Endothelial cell (in vitro differentiated cells): ENCODE measurements around the gene SASH1. TPM values are rescaled to one million over a fixed set of nuclear protein-coding genes. Genes with fewer than 3 reads are reported as not detected.

ENCODE experiments used
- DNase-seq: peaks from one replicate; pipeline ENCODE4 v3.0.0; 2021; ENCODE audit warnings: low spot score
- H3K27ac Mint-ChIP-seq: one replicate; pipeline ENCODE4 v1.8.0; 2021; ENCODE audit warnings: mixed read lengths, inconsistent platforms; ENCODE audit not compliant: unreplicated experiment
- H3K27me3 Mint-ChIP-seq: one replicate; pipeline ENCODE4 v1.8.0; 2021; ENCODE audit warnings: mild to moderate bottlenecking, moderate library complexity, mixed read lengths, inconsistent platforms; ENCODE audit not compliant: unreplicated experiment
- H3K36me3 Mint-ChIP-seq: one replicate; pipeline ENCODE4 v1.8.0; 2021; ENCODE audit warnings: mild to moderate bottlenecking, low read depth, mixed read lengths, inconsistent platforms; ENCODE audit not compliant: unreplicated experiment
- H3K4me1 Mint-ChIP-seq: one replicate; pipeline ENCODE4 v1.8.0; 2021; ENCODE audit warnings: mild to moderate bottlenecking, mixed read lengths, inconsistent platforms; ENCODE audit not compliant: unreplicated experiment
- H3K4me3 Mint-ChIP-seq: one replicate; pipeline ENCODE4 v1.8.0; 2021; ENCODE audit warnings: mild to moderate bottlenecking, mixed read lengths, inconsistent platforms; ENCODE audit not compliant: unreplicated experiment
- H3K9me3 Mint-ChIP-seq: one replicate; pipeline ENCODE4 v1.8.0; 2021; ENCODE audit warnings: mixed read lengths, inconsistent platforms; ENCODE audit not compliant: unreplicated experiment
- total RNA-seq: library from RNA; stranded (reverse); fragmentation: NEBNext Ultra II Directional; extraction: Animal tissue kit (Norgen Biotek cat#: 25700); gene quantifications from one replicate; pipeline ENCODE4 v1.2.1, GENCODE V29; 2021; ENCODE audit not compliant: unreplicated experiment
- TF ChIP-seq, protein P1 (sequence below): fragments of 200-600 bp; sonication (generic); IDR thresholded peaks from one replicate; pipeline ENCODE4 v1.5.0; 2021; ENCODE audit warnings: antibody characterized with exemption; ENCODE audit not compliant: unreplicated experiment

The SASH1 gene
- total RNA-seq, 1 donor from 2014 or later: 138 TPM

DNA sequence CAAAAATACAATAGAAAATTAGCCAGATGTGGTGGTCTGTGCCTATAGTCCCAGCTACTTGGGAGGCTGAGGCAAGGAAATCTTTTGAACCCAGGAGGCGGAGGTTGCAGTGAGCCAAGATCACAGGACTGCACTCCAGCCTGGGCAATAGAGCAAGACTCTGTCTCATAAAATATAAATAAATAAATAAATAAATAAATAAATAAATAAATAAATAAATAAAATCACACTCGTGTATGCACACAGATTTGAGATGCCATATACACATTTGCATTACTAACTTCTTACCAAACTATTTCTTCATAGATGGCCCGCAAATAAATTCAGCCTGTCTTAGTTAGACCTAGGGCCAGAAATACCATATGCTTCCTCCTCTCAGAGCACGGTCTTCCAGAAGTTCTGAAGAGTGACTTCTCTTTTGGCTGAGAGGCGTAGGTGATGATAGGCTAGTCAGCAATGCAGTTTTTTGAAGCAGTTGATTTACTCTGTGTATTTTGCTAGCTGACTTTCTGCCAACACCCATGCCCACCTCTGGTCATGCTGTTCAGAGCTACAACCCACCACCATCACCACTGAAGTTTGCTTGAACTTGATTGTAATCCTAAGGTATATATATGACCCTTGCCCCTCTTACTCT lies 150.1 kb downstream of the SASH1 start:
- H3K4me1 Mint-ChIP-seq: peaks cover 4% of the 10 kb centered on the region
- no peaks in the 10 kb centered on the region for H3K9me3 Mint-ChIP-seq
- no peaks in the 10 kb centered on the region for H3K27me3 Mint-ChIP-seq
- no peak for DNase-seq
- TF ChIP-seq, protein P1, sequence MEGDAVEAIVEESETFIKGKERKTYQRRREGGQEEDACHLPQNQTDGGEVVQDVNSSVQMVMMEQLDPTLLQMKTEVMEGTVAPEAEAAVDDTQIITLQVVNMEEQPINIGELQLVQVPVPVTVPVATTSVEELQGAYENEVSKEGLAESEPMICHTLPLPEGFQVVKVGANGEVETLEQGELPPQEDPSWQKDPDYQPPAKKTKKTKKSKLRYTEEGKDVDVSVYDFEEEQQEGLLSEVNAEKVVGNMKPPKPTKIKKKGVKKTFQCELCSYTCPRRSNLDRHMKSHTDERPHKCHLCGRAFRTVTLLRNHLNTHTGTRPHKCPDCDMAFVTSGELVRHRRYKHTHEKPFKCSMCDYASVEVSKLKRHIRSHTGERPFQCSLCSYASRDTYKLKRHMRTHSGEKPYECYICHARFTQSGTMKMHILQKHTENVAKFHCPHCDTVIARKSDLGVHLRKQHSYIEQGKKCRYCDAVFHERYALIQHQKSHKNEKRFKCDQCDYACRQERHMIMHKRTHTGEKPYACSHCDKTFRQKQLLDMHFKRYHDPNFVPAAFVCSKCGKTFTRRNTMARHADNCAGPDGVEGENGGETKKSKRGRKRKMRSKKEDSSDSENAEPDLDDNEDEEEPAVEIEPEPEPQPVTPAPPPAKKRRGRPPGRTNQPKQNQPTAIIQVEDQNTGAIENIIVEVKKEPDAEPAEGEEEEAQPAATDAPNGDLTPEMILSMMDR: no peak
- no peak overlapping the region for H3K4me3 Mint-ChIP-seq
- no peak overlapping the region for H3K27ac Mint-ChIP-seq
- peaks cover 19% of the 10 kb centered on the region for H3K36me3 Mint-ChIP-seq

DNA sequence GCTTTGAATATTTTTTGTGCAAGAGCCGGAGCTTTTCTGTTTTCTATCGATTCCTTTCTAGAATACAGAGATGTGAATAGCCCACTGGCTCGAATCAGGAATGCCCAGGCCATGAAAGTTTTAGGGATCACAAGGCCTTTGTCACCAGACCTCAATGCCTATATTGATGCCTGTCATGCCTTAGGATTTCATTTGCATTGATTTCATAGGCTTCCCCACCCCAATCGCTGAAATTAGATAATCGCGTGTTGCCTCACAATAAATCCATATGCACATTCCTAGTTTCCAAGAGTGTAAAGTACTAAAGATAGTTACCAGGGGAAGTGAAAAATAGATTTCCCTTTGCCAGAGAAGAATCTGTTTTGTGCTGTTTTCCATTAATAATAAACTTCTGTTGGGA lies 150.8 kb downstream of the SASH1 start:
- TF ChIP-seq, protein P1: no peak
- no peak overlapping the region for H3K4me3 Mint-ChIP-seq
- H3K4me1 Mint-ChIP-seq: peaks cover 6% of the 10 kb centered on the region
- H3K27ac Mint-ChIP-seq: no peak overlapping the region
- H3K9me3 Mint-ChIP-seq: no peaks in the 10 kb centered on the region
- H3K36me3 Mint-ChIP-seq: peaks cover 14% of the 10 kb centered on the region
- H3K27me3 Mint-ChIP-seq: no peaks in the 10 kb centered on the region
- DNase-seq: no peak

DNA sequence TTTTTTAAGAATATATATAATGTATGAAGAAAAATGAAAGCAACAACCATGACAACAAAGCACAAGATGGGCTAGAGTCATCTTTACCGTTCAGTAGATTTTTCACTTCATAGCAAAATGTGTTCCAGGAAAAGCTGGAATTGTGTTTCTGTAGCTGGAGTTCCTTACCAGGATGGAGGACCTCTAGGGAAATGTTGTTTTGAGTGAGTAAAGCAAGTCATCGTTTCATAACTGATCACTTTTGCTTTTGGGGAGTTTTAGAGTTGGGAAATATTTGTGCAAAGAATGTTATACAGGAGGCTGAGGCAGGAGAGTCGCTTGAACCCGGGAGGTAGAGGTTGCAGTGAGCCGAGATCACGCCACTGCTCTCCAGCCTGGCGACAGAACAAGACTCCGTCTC lies 151.6 kb downstream of the SASH1 start:
- H3K27ac Mint-ChIP-seq: no peak overlapping the region
- peaks cover 6% of the 10 kb centered on the region for H3K4me1 Mint-ChIP-seq
- TF ChIP-seq, protein P1: no peak
- H3K9me3 Mint-ChIP-seq: no peaks in the 10 kb centered on the region
- no peak overlapping the region for H3K4me3 Mint-ChIP-seq
- no peaks in the 10 kb centered on the region for H3K27me3 Mint-ChIP-seq
- H3K36me3 Mint-ChIP-seq: peaks cover 9% of the 10 kb centered on the region
- DNase-seq: no peak

DNA sequence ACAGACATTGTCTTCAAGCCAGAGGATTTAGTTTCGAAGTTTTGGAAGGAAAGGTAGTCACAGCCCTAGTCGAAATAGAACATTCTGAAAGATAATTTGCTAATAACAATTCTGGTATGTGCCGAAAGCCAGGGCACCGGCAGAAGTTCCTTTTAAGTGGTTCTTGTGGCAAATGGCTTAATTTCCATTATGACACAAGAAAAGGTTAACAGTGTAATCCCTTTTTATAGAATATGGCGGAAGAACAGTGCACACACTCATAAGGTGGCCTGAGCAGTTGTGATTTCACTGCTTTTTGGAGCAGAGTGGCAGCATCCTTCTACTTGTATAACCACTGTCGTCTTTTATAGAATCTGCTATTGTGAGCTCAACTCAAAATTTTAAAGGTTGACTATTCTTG lies 152.4 kb downstream of the SASH1 start:
- Mint-ChIP-seq H3K9me3 (no peaks in the 10 kb centered on the region), H3K27ac (no peak overlapping the region), H3K36me3 (peaks cover 9% of the 10 kb centered on the region), H3K4me1 (peaks cover 8% of the 10 kb centered on the region), H3K27me3 (no peaks in the 10 kb centered on the region), H3K4me3 (no peak overlapping the region)
- DNase-seq: no peak
- TF ChIP-seq, protein P1: no peak

DNA sequence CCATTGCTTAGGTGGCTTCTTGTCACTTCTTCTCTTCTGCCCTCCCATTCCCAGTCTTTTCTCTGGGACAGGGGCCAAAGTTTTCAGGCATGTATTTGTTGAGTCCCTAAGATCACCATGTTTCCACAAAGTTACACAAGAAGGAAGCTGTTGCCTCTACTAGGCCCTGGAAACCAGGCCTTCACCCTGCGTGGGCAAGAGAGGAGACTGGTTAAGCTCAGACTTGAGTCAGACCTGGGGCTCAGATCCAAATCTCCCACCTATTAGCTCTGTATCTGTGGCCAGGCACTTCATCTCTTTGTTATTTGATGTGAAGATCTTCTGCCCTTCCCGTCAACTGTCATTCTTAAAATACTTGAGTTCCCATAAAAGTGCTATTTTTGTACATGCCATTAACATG lies 154.6 kb downstream of the SASH1 start:
- no peak overlapping the region for H3K4me3 Mint-ChIP-seq
- TF ChIP-seq, protein P1: no peak
- H3K27ac Mint-ChIP-seq: no peak overlapping the region
- peaks cover 27% of the 10 kb centered on the region for H3K36me3 Mint-ChIP-seq
- H3K27me3 Mint-ChIP-seq: no peaks in the 10 kb centered on the region
- H3K9me3 Mint-ChIP-seq: no peaks in the 10 kb centered on the region
- peaks cover 19% of the 10 kb centered on the region for H3K4me1 Mint-ChIP-seq
- no peak for DNase-seq
